ENCODE data around the gene NFE2L2. TPM values are rescaled to one million over a fixed set of nuclear protein-coding genes. Genes with fewer than 3 reads are reported as not detected.

The NFE2L2 gene
- total and polyA plus RNA-seq, 9 of the 15 experiments (the other 6 are each of a cell fraction or from before 2014, with no cell fraction given) = 29.3 to 120 (median 59.3) TPM

- no peak for DNase-seq (ENCODE audit: extremely low read depth in 1 of 4, low spot score in 3 of 4)
These were observed 10.8 kb downstream of the NFE2L2 start for GRCh38 chr2:177253704-177254103.

More at GRCh38 chr2:177253704-177254103, 10.8 kb downstream of the NFE2L2 start:
- Histone ChIP-seq H3K4me3 (no peak overlapping the region), H3K9me3 (replicated peaks; ENCODE audit: control insufficient read depth, insufficient read depth, low read depth, low read length) (peaks cover 10% of the 10 kb centered on the region), H3K27me3 (ENCODE audit: control insufficient read depth in 2 of 2, insufficient read depth in 2 of 2, low read length in 2 of 2) (no peaks in the 10 kb centered on the region), H3K36me3 (ENCODE audit: control insufficient read depth, insufficient read depth, low read length) (peaks cover 70% of the 10 kb centered on the region), H3K79me2 (ENCODE audit: control insufficient read depth, insufficient read depth, low read length) (peaks cover 100% of the 10 kb centered on the region), H3K9ac (ENCODE audit: insufficient read depth in 1 of 2, low read depth in 2 of 2, low read length in 2 of 2) (peak overlapping the region in 1 of 2 experiments; percentile 47; a peak in 1 of 4 replicates), H3K9me1 (ENCODE audit: control insufficient read depth, insufficient read depth, low read length) (peaks cover 19% of the 10 kb centered on the region), H3K27ac (ENCODE audit: extremely low read depth, low read depth, low read length) (no peak overlapping the region; the same call in 2 of the 3 replicates), H3K4me1 (replicated peaks in 1 of 2; ENCODE audit: control insufficient read depth in 2 of 2, insufficient read depth in 2 of 2, low read length in 2 of 2) (peaks cover 35 to 81% of the 10 kb centered on the region in 2 experiments), H2AFZ (ENCODE audit: low read depth, low read length) (no peak overlapping the region), H3K4me2 (ENCODE audit: insufficient read depth, low read length) (0 out of 2 replicates have a peak overlapping the region, but pooled peaks have one; percentile 62), H4K20me1 (replicated peaks; ENCODE audit: control insufficient read depth, insufficient read depth, low read length) (peaks cover 61% of the 10 kb centered on the region)
- BruUV-seq (replicated peaks) = no TSS peak
- POLR2A ChIA-PET = interaction anchor here (1.2 to 10.9 kb wide), 5 partner anchors 9 to 42 kb away, joined by 3 to 199 read pairs (median 18); partner anchors contain the start of genes HNRNPA3 and NFE2L2
- WGBS (ENCODE audit: insufficient coverage, low coverage, missing lambda C conversion rate) = 80% methylated on average over 3 of the region's 3 CpGs
- intact Hi-C loops (cut with micrococcal nuclease) (loop anchor here (1.0 to 2.0 kb wide), 4 partner anchors 10 to 85 kb away; partner anchors contain the start of gene HNRNPA3), in situ Hi-C loops (cut with MboI) (no loop called here)
- TF ChIP-seq FOXA1 (IDR thresholded peaks at IDR 0.05; ENCODE audit: borderline replicate concordance) (no peak), ZNF316 (IDR thresholded peaks at IDR 0.05) (peak; percentile 76), GABPA (tag; conservative IDR thresholded peaks at IDR 0.05; ENCODE audit: low read depth) (no peak), ZFP30 (CRISPR knock-in tag; IDR thresholded peaks at IDR 0.05; ENCODE audit: borderline replicate concordance) (no peak), ZNF282 (CRISPR knock-in tag; IDR thresholded peaks at IDR 0.05) (no peak), MBD1 (CRISPR knock-in tag; IDR thresholded peaks at IDR 0.05) (0 out of 2 replicates have a peak, but pooled peaks have one; percentile 3), SNIP1 (IDR thresholded peaks at IDR 0.05; ENCODE audit: low read depth) (no peak), CTCFL (IDR thresholded peaks at IDR 0.05; ENCODE audit: borderline replicate concordance, insufficient read depth, low read depth, low read length, poor library complexity, severe bottlenecking) (no peak), POLR2H (tag; IDR thresholded peaks at IDR 0.05; ENCODE audit: low read depth) (0 out of 2 replicates have a peak, but pooled peaks have one; percentile 13), CBFA2T2 (conservative IDR thresholded peaks at IDR 0.05) (no peak), C11orf30 (IDR thresholded peaks at IDR 0.05; ENCODE audit: low read depth) (peak; percentile 74)
- TF ChIP-seq, protein P1, sequence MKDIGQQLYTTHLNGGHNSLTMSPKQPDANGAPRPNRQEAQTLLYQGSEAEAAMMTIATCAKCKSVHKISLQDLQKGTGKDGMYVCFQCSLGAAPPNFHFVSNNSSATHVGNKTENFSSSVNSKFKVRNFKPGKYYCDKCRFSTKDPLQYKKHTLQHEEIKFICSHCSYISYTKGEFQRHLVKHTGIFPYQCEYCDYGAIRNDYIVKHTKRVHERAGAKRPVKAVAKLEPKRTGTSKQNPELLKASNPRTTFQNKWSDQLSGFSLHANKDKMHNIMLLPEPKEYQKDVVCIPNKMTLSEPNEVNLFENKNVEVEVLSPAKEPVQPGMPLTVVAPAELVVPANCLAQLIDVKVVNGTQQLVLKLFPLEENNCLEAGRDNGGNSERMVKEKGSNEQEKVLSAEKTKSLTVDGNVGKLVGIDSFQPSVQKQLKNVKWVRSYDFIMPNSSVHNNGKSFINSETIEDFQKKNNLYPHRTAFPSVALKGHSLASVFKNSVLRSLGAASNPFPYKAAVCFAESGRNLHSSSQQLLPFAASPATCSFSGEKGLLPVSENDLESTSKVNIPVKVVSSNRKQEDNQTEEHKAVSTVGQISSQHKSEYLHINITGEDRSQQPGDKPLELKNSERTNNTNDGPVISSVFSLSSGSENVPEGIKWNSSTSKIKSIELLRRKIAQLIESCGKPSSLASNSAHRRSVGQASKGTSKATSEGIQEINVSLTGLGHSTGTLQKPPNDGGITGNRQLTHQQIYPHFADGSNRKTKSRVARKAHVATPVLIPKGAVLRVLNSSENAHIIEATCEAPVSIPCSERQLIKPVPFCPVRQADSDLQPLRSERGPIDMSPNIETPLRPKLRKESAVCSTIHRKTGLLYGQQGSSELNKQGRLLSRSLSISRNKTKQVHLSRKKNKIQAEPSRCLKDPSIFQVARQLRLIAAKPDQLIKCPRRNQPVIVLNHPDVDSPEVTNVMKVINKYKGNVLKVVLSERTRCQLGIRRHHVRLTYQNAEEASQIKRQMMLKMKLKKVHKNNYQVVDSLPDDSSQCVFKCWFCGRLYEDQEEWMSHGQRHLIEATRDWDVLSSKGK (CRISPR knock-in tag; IDR thresholded peaks at IDR 0.05) = no peak
- FAIRE-seq = no peak
- CTCF ChIA-PET (ENCODE audit: low intra/inter-chr PET ratio) = interaction anchor here (0.5 kb wide), 1 partner anchor 276 kb away, joined by 3 read pairs; no protein-coding TSS in a partner anchor
- ATAC-seq = no peak

Measured in K562 (cell line).